Coronary artery (tissue), 2 donors: ENCODE results near the gene EVC2.
"Not testable (repeated sequence)": the region's sequence is repeated elsewhere in the genome, so short reads cannot be mapped to it uniquely, and the experiment has no call there.

Experiments used
- DNase-seq: peaks from one replicate; pipeline ENCODE4 v3.0.0-alpha.2; 2017; ENCODE audit warnings: low spot score
- H3K27ac ChIP-seq, 2 donors: fragments of 200-600 bp; sonication (generic); one replicate each; pipeline ENCODE4 v1.5.1; 2016 to 2019
- H3K4me3 ChIP-seq: fragments of 200-600 bp; sonication (generic); 2 replicates; pipeline ENCODE4 v1.5.1; 2016; ENCODE audit warnings: mild to moderate bottlenecking, moderate library complexity
- CTCF ChIP-seq: fragments of 200-600 bp; sonication (generic); IDR thresholded peaks from one replicate; pipeline ENCODE4 v1.5.1; 2019; ENCODE audit warnings: antibody characterized with exemption

The EVC2 gene

GRCh38 chr4:5618051-5618960 lies 90.1 kb downstream of the EVC2 start:
- DNase-seq: no peak
- TF ChIP-seq CTCF: no peak
- H3K27ac ChIP-seq: no peak overlapping the region
- no peak overlapping the region for H3K4me3 ChIP-seq

GRCh38 chr4:5616331-5616950 lies 91.9 kb downstream of the EVC2 start:
- Histone ChIP-seq H3K27ac (no peak overlapping the region), H3K4me3 (no peak overlapping the region)
- DNase-seq: no peak
- no peak for TF ChIP-seq CTCF

- H3K4me3 ChIP-seq: no peak overlapping the region
- no peak for TF ChIP-seq CTCF
- peak; percentile 47 for DNase-seq
Measured at GRCh38 chr4:5615496-5616075, 92.8 kb downstream of the EVC2 start.

GRCh38 chr4:5611750-5612149 lies 96.6 kb downstream of the EVC2 start:
- TF ChIP-seq CTCF: no peak
- no peak for DNase-seq
- H3K4me3 ChIP-seq: no peak overlapping the region
- no peak overlapping the region for H3K27ac ChIP-seq

More at GRCh38 chr4:5615496-5616075, 92.8 kb downstream of the EVC2 start:
- H3K27ac ChIP-seq: no peak overlapping the region

GRCh38 chr4:5609306-5610007 lies 98.9 kb downstream of the EVC2 start:
- no peak for DNase-seq
- H3K4me3 ChIP-seq: no peak overlapping the region
- no peak for TF ChIP-seq CTCF
- no peak overlapping the region for H3K27ac ChIP-seq

GRCh38 chr4:5593828-5594227 lies 114.5 kb downstream of the EVC2 start:
- not testable (repeated sequence) for H3K4me3 ChIP-seq, H3K27ac ChIP-seq, DNase-seq

GRCh38 chr4:5592272-5592671 lies 116.1 kb downstream of the EVC2 start:
- DNase-seq: no peak
- no peak overlapping the region for H3K4me3 ChIP-seq
- no peak overlapping the region for H3K27ac ChIP-seq
- TF ChIP-seq CTCF: no peak
